Measurements from ENCODE around the gene P2RY6.

GRCh38 chr11:73337846-73338245 is 65.7 kb downstream of the P2RY6 start:
- TF ChIP-seq POLR2A (IDR thresholded peaks at IDR 0.05) (no peak), CTCF (IDR thresholded peaks at IDR 0.05) (no peak)
